Activated naive CD4-positive, alpha-beta T cell treated with anti-CD3 and anti-CD28 coated beads, Interleukin-2, amount 10 ng/mL, durations not matched to agents 7 days and 5 days (primary cell): ENCODE data around the gene MRGPRG.

Experiments
- CTCF ChIA-PET: fragments of 350-600 bp; sonication (Branson Sonifier 250); formaldehyde crosslinking; loops from one replicate; lab custom pipeline; 2021; ENCODE audit warnings: antibody characterized with exemption; lab: Charles Lee
- DNase-seq: peaks from one replicate; pipeline ENCODE4 v3.0.0-alpha.2; 2020
- H3K27ac Mint-ChIP-seq: one replicate; pipeline ENCODE4 v1.8.0; 2021; ENCODE audit warnings: mild to moderate bottlenecking, moderate library complexity, mixed read lengths
- H3K27me3 Mint-ChIP-seq: one replicate; pipeline ENCODE4 v1.8.0; 2021; ENCODE audit warnings: mild to moderate bottlenecking, mixed read lengths
- H3K36me3 Mint-ChIP-seq: one replicate; pipeline ENCODE4 v1.8.0; 2021; ENCODE audit warnings: mixed read lengths
- H3K4me1 Mint-ChIP-seq: one replicate; pipeline ENCODE4 v1.8.0; 2021; ENCODE audit warnings: mixed read lengths
- H3K4me3 Mint-ChIP-seq: one replicate; pipeline ENCODE4 v1.8.0; 2021; ENCODE audit warnings: mild to moderate bottlenecking, moderate library complexity, mixed read lengths
- H3K9me3 Mint-ChIP-seq: one replicate; pipeline ENCODE4 v1.8.0; 2021; ENCODE audit warnings: mixed read lengths

Gene MRGPRG

DNA sequence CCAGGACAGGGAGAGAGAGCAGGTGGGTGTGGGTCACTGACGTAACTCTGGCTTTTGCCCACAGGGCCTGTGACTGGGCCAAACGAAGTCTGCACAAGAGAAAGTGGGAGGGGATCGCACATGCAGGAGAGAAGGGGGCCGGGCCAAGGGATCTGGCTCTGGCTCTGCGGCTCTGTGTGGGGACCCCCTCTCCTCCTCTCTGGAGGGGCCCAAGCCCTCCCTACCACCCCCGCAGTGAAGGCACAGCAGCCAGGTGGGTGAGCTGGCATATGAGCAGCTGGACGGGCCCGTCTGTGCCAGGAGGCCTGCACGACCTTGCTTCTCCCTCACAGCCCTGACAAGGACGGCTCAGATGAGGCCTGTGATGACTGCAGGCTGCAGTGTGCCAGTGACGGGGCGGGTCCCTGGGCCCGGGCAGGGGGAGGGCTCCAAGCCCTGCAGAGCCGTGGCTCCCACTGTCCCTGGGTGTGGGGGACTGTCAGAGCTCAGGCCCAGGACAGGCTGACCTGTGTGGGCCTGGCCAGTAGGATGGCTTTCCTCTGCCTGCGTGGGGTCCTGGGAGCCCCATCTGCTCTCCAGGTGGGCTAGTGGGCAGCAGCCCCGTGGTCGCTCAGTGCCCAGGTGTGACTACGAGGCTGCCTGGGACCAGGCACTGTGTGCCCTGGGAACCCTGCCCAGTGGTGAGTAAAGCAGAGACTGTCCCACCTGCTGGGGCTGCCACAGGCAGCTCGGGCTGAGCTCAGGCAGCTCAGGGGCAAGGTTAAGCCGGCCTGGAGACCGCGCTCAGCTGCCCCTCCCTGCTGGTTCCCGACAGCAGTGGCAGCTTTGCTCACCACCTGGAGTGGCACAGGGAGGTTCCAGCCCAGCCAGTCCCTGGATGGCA, 22.2 kb downstream of the MRGPRG start:
- H3K4me3 Mint-ChIP-seq, result no peak overlapping the region
- no peak for DNase-seq
- CTCF ChIA-PET, result no interaction called here

DNA sequence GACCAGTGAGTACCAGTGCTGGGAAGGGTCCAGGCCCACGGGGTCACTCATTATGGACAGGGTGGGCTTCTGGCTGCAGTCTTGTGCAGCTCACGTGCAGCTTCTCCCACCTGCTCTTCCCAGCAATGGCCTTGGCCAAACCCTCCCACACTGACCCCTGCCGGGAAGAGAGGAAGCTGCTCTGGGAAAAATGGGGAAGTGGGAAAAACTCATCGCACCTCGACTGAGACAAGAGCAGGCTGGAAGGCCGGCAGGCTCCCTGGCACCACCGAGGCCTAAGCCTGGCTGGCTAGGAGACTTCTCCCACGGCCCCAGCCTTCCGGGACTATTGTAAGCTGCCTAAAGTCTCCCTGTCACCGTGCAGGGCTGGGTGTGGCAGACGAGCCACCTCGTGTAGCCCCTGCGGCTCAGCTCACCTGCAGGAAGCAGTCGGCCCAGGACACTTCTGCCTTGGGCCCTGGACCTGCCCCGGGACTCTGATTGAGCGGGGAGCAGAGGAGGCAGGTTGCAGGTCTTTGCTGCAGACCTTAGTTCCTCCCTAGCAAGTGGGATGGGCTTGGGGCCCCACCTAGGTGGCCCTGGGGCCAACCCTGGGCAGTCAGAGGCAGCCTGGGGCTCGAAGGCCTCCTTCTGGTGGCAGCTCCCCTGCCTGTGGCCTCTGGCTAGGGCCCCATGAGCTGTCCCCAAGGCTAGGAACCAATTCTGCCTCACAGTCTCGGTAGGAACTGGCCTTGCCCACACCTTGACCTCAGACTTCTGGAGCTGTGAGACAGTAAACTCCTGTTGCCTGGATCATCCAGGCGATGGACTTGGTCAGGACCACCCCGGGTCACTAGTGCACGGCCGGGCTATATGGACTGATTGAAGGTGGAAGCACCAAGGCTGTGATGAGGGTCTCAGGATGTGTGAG, 23.1 kb downstream of the MRGPRG start:
- CTCF ChIA-PET, result no interaction called here
- Mint-ChIP-seq H3K27ac (no peak overlapping the region), H3K36me3 (no peaks in the 10 kb centered on the region), H3K4me1 (no peaks in the 10 kb centered on the region), H3K27me3 (peaks cover 8% of the 10 kb centered on the region), H3K9me3 (no peaks in the 10 kb centered on the region), H3K4me3 (no peak overlapping the region)
- DNase-seq, result no peak

More for the DNA sequence above, 22.2 kb downstream of the MRGPRG start:
- H3K36me3 Mint-ChIP-seq, result no peaks in the 10 kb centered on the region
- no peaks in the 10 kb centered on the region for H3K9me3 Mint-ChIP-seq
- peaks cover 17% of the 10 kb centered on the region for H3K27me3 Mint-ChIP-seq
- no peak overlapping the region for H3K27ac Mint-ChIP-seq
- no peaks in the 10 kb centered on the region for H3K4me1 Mint-ChIP-seq

DNA sequence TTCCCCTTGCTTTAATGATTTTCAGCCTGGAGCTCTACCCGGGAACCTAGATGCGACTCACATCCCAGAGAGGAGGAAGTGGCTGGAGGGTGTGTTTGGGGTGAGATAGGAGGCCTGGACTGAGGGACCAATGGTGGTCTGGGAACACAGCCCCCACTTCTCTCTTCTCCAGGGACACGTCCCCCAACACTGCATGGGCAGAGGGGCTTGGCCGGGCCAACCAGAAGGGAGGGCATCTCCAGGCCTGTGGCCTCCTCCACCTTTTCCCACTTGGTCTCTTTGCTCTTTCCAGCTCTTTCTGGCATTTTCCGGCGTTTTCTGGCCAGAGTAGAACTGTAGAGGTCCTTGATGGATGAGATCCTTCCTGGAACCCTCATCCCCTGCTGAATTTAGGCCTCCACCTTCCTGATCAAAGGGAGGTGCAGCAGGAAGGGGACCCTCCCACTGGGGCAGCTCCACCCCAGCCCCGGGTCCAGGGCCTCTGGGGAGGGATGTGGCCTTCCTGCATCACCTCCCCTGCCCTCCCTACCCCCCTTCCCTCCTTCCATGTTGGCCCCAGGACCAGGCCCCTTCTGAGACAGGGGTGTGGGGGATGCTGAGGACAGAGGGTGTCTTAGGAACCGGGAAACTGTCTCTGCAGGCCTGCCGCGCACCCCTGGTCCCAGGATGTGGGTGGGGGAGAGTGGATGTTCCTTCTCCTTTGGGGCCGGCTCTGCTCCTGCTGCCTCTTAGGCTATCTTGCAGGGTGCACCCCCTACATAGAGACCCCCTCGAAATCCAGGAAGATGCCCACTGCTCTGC, 24.4 kb downstream of the MRGPRG start:
- H3K27me3 Mint-ChIP-seq, result no peaks in the 10 kb centered on the region
- no peaks in the 10 kb centered on the region for H3K36me3 Mint-ChIP-seq
- CTCF ChIA-PET, result no interaction called here
- DNase-seq, result no peak
- no peak overlapping the region for H3K4me3 Mint-ChIP-seq
- no peaks in the 10 kb centered on the region for H3K4me1 Mint-ChIP-seq
- no peak overlapping the region for H3K27ac Mint-ChIP-seq
- no peaks in the 10 kb centered on the region for H3K9me3 Mint-ChIP-seq

DNA sequence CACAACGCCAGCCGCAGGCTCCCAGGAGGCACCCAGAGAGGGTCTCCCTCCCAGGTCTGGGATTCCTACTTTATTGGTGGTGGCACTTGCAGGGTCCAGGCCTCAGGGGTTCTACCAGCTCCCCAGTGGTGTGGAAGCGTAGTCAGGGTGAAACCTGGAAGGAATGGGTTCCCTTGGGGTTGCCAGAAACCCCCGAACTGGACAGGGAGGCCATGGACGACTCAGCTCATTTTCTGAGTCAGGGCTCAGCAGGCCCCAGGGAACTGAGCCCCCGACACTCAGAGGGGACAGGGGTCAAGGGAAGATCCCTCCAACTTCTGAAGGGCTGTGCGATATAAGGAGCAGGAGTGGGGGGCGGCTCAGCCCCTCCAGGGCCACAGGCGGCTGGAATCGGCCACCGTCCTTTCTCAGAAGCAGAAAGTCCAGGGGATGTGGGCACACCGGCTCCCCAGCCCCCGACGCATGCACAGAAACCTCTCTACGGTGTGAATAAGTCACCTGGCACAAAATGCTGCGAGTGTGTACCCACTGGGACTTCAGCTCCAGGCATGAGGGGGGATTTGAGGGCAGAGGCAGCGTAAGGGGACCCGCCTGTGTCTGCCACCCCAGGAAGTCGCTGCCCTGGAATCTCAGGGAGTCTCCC, 25.1 kb downstream of the MRGPRG start:
- no peaks in the 10 kb centered on the region for H3K9me3 Mint-ChIP-seq
- no peaks in the 10 kb centered on the region for H3K4me1 Mint-ChIP-seq
- H3K27ac Mint-ChIP-seq, result no peak overlapping the region
- no peak overlapping the region for H3K4me3 Mint-ChIP-seq
- no peak for DNase-seq
- H3K36me3 Mint-ChIP-seq, result no peaks in the 10 kb centered on the region
- no peaks in the 10 kb centered on the region for H3K27me3 Mint-ChIP-seq
- CTCF ChIA-PET, result no interaction called here

DNA sequence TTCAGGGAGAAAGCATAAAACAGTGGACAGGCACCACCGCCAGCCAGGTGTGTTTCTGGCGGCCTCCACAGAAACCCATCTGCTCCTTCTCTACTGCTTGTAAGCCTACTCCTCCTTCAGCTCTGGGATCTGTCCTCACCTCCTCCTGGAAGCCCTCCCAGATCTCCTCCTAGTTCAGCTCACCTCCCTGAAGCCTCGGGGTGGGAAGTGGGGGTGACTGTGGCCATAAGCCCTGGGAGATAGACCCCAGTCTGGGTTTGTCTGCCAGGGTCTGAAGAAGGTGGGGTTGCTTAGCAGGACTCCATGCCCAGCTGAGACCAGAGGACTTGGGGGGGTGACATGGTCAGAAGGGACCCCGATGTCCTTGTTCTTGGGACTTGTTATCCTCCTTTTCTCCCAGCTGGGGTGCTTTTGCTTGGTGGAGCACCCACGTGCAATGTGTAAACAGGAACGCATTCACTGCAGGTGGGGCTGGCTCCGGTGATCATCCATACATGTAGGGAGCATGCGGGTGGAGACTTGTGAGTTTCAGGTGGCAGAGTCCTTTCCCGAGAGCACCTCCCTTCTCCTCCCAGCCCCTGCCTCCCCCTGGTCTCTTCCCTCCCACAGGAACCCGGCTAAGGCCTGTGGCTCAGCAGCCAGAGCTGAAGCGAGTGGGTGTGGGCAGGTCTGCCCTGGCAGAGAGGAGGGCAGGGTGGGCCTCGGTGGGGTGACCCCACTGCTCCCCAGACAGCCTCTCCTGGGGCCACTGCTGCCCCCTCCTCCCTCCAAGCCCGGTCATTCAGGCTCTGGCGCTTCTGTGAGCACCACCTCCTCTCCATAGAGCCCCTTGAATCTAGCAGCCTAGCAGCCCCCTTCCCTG, 25.9 kb downstream of the MRGPRG start:
- no peak overlapping the region for H3K27ac Mint-ChIP-seq
- H3K4me1 Mint-ChIP-seq, result no peaks in the 10 kb centered on the region
- H3K9me3 Mint-ChIP-seq, result no peaks in the 10 kb centered on the region
- CTCF ChIA-PET, result no interaction called here
- no peak overlapping the region for H3K4me3 Mint-ChIP-seq
- DNase-seq, result no peak
- no peaks in the 10 kb centered on the region for H3K36me3 Mint-ChIP-seq
- no peaks in the 10 kb centered on the region for H3K27me3 Mint-ChIP-seq

DNA sequence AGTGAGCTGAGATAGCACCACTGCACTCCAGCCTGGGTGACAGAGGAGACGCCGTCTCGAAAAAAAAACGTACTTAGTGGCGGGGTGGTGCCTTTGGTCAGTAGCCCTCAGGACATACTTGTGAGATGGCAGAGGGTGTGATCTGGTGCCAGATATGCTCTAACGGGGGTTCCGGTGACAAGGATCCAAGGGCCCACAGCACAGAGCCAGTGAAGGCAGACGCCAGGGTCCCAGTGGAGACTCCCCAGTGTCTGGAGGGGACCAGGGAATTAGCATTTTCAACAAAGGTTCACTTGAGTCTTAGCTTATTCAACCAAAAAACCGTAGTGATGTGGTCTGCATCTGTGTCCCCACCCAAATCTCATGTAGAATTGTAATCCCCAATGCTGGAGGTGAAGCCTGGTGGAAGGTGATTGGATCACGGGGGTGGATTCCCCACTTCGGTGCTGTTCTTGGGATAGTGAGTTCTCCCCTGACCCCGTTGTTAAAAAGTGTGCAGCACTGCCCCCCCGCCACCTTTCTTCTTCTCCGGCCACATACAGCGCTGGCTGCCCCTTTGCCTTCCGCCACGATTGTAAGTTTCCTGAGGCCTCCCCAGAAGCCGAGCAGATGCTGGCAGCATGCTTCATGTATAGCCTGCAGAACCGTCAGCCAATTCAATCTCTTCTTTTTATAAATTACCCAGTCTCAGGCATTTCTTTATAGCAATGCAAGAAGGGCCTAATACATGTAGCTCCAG, 26.9 kb downstream of the MRGPRG start:
- Mint-ChIP-seq H3K9me3 (no peaks in the 10 kb centered on the region), H3K27me3 (no peaks in the 10 kb centered on the region), H3K4me3 (no peak overlapping the region), H3K27ac (no peak overlapping the region), H3K36me3 (no peaks in the 10 kb centered on the region), H3K4me1 (no peaks in the 10 kb centered on the region)
- no peak for DNase-seq
- CTCF ChIA-PET, result no interaction called here

DNA sequence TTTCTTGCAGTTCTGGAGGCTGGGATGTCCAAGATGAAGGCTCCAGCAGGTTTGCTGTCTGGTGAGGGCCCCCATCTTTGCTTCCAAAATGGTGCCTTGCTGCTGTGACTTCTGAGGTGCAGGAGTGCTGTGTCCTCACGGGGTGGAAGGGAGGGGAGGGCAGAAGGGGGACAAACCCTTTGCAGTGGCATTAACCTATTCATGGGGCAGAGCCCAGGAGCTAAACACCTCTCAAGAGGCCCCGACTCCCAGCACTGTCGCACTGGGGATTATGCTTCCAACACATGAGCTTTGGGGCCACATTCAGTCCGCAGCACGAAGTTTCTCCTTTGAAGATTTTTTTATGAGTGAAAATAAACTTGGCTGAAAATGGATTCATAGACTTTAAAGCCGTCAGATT, 28.0 kb downstream of the MRGPRG start:
- Mint-ChIP-seq H3K4me1 (no peaks in the 10 kb centered on the region), H3K9me3 (no peaks in the 10 kb centered on the region), H3K27ac (no peak overlapping the region), H3K4me3 (no peak overlapping the region), H3K36me3 (no peaks in the 10 kb centered on the region), H3K27me3 (peaks cover 4% of the 10 kb centered on the region)
- CTCF ChIA-PET, result no interaction called here
- no peak for DNase-seq

DNA sequence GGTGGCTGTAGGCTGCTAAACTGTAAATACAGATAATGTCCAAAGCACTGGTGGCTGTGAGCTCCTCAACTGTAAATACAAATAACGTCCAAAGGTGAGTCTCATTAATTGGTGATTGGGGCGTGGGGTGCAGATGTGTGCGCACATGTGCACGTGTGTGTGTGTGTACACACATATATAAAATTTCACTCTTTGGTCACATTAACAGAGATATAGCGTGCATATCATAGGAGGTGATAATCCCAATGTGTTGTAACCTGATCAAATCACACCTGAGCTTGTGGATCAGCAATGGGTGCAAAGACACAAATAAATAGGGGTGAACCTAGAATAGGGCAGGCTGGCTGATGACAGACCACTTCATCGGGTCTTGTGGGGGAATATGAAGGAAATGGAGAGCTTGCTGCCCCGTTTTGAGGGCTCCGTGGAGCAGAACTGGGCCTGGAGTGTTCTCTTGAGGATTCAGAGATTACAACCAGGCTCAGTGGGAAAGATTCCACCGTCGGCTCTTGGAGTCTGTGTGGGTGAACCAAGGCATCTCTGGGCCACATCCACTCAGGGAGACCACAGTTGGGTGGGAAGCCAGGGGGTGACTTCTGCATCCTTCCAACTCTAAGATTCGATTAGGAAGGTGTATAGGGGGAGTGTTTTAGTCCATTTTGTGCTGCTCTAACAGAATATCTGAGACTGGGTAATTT, 28.6 kb downstream of the MRGPRG start:
- CTCF ChIA-PET, result no interaction called here
- H3K27me3 Mint-ChIP-seq, result peaks cover 4% of the 10 kb centered on the region
- no peak overlapping the region for H3K4me3 Mint-ChIP-seq
- no peaks in the 10 kb centered on the region for H3K9me3 Mint-ChIP-seq
- no peak overlapping the region for H3K27ac Mint-ChIP-seq
- no peak for DNase-seq
- H3K36me3 Mint-ChIP-seq, result no peaks in the 10 kb centered on the region
- no peaks in the 10 kb centered on the region for H3K4me1 Mint-ChIP-seq

DNA sequence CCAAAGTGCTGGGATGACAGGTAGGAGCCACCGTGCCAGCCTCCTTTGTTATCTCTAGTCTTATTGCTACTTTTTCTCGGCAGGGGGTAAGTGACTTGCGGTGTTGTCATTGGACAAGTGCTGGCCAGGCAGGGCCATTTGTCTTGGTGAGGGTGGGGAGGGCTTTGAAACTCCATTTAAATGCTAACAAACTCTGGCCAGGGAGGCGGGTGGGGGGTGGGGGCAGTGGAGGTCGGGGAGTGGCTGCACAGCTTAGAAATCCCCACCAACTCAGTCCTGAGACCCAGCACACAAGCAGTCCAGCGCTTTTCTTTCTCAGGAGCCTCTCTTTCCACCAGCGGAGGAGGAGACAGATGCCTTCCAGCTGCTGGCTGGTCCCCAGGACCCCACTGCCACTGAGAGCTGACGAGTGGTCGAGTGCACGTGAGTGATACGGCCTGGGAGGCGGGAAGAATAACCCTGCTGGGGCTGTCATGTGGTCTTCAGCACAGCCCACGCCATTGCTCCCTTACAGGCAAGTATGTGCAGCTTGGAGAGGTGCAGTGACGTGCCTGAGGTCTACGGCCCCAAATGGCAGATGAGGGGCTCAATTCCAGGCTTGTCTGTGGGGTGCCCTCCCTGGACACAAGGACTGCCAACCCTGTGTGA, 29.3 kb downstream of the MRGPRG start:
- H3K4me3 Mint-ChIP-seq, result no peak overlapping the region
- peaks cover 4% of the 10 kb centered on the region for H3K27me3 Mint-ChIP-seq
- no peaks in the 10 kb centered on the region for H3K4me1 Mint-ChIP-seq
- H3K36me3 Mint-ChIP-seq, result no peaks in the 10 kb centered on the region
- no peak overlapping the region for H3K27ac Mint-ChIP-seq
- CTCF ChIA-PET, result no interaction called here
- DNase-seq, result peak; percentile 18
- no peaks in the 10 kb centered on the region for H3K9me3 Mint-ChIP-seq

DNA sequence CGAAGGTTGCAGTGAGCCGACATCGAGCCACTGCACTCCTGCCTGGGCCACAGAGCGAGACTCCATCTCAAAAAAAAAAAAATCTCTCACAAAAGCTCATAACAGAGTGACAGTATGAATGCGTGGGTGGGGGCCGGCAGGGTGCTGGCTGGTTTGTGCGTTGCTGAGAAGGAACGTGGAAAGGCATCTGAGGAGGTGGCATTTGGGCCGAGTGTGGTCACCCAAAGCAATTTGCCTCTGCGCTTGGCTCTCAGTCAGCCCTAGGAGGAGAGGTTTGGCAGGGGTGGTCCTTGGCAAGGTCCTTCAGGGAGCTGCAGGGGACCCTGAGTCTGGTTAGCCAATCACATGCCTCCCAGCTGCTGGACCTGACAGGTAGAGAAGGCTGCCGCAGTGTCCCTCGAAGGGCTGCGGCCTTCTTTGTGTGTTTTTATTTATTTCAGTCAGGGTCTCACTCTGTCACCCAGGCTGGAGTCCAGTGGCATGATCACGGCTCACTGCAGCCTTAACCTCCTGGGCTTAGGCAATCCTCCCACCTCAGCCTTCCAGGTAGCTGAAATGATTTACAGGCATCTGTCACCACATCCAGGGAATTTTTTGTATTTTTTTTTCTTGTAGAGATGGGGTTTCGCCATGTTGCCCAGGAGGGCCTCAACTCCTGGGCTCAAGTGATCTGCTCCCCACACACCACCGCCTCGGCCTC, 30.0 kb downstream of the MRGPRG start:
- Mint-ChIP-seq H3K4me3 (no peak overlapping the region), H3K4me1 (no peaks in the 10 kb centered on the region)

DNA sequence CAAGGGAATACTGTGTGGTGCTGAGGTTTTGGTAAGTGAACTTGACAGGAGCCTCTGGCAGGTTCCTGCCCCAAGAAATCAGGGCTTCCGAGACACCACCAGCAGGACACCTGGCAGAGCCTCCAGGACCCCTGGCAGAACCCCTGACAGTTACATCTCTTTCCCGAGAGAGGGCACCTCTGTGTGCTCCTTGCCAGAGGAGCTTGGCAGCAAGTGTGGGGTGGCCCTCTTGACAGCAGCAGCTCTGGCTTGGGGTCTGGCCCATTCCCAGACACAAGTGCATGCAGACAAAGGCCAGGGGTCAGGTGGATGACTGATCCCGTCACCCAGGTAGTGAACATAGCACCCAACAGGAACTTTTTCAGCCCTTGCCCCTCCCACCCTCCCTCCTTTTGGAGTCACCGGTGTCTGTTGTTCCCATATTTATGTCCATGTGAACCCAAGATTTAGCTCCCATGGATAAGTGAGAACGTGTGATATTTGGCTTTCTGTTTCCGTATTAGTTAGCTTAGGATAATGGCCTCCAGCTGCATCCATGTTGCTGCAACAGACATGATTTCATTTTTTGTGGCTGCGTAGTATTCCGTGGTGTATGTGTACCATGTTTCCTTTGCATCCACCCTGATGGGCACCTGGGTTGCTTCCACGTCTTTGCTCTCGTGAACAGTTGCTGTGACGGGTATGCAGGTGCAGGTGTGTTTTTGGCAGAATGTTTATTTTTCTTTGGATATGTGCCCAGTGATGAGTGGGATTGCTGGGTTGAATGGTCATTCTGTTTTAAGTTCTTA, 32.3 kb downstream of the MRGPRG start:
- CTCF ChIA-PET, result no interaction called here
- Mint-ChIP-seq H3K27ac (no peak overlapping the region), H3K36me3 (no peaks in the 10 kb centered on the region), H3K4me3 (no peak overlapping the region), H3K27me3 (peaks cover 4% of the 10 kb centered on the region), H3K9me3 (no peaks in the 10 kb centered on the region), H3K4me1 (no peaks in the 10 kb centered on the region)
- no peak for DNase-seq

More for the DNA sequence above, 30.0 kb downstream of the MRGPRG start:
- H3K9me3 Mint-ChIP-seq, result no peaks in the 10 kb centered on the region
- no peak overlapping the region for H3K27ac Mint-ChIP-seq
- peaks cover 4% of the 10 kb centered on the region for H3K27me3 Mint-ChIP-seq
- no peaks in the 10 kb centered on the region for H3K36me3 Mint-ChIP-seq
- DNase-seq, result no peak
- CTCF ChIA-PET, result no interaction called here
